Measurements from ENCODE around the gene RPP25. TPM values are rescaled to one million over a fixed set of nuclear protein-coding genes. Genes with fewer than 3 reads are reported as not detected.

Gene RPP25
- total RNA-seq, 2 donors from 2014 or later: 11.7 to 11.8 TPM

DNA sequence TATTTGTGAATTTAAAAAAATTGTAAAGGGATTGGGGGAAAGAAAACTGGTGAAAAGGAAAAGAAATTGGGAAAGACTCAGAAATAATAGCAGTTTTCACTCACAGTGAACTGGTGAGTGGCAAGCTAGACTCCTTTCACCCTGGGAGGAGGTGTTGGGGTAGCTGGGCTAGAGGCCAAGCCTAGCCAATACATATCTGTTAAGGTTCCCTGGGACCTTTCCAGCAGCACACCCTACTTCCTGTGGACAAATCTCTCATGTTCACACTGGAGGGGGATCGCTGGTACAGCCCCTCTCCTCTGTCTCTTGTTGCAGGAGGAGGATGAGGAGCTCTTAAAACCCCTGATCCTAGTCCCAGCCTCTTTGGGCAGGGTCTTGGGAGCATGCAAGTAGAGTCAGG lies 3.7 kb upstream of the RPP25 start:
- no peaks in the 10 kb centered on the region for H3K27me3 ChIP-seq (replicated peaks; ENCODE audit: insufficient read depth)
- H3K36me3 ChIP-seq: no peaks in the 10 kb centered on the region
- TF ChIP-seq, protein P1, sequence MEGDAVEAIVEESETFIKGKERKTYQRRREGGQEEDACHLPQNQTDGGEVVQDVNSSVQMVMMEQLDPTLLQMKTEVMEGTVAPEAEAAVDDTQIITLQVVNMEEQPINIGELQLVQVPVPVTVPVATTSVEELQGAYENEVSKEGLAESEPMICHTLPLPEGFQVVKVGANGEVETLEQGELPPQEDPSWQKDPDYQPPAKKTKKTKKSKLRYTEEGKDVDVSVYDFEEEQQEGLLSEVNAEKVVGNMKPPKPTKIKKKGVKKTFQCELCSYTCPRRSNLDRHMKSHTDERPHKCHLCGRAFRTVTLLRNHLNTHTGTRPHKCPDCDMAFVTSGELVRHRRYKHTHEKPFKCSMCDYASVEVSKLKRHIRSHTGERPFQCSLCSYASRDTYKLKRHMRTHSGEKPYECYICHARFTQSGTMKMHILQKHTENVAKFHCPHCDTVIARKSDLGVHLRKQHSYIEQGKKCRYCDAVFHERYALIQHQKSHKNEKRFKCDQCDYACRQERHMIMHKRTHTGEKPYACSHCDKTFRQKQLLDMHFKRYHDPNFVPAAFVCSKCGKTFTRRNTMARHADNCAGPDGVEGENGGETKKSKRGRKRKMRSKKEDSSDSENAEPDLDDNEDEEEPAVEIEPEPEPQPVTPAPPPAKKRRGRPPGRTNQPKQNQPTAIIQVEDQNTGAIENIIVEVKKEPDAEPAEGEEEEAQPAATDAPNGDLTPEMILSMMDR (IDR thresholded peaks at IDR 0.05): no peak
- ATAC-seq (ENCODE audit: insufficient number of reproducible peaks, low FRiP score, low read depth) (no peak), DNase-seq (ENCODE audit: low spot score) (no peak)
- H3K4me3 ChIP-seq: no peak overlapping the region
- H3K9me3 ChIP-seq: no peaks in the 10 kb centered on the region
- H3K4me1 ChIP-seq (ENCODE audit: control insufficient read depth in 1 of 2, low read depth in 2 of 2): peaks cover 16 to 36% of the 10 kb centered on the region in 2 donors
- H3K27ac ChIP-seq: no peak overlapping the region

DNA sequence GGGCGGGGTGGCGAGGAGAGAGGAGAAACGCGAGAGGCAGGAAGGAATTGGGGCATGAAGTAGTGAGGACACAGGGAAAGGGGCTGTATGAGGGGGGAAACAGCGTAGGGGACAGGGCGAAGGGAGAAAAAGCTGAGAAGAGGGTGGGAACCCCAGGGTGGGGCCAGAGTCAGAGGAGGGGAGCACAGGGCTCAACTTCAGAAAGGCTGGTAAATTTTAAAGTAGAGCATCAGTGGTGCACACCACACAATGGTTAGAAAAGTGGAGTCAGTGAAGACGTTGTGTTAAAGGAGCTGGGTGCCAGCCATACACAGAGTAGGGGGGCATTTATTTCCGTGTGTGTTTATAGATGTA lies 3.0 kb upstream of the RPP25 start:
- Histone ChIP-seq H3K27me3 (replicated peaks; ENCODE audit: insufficient read depth) (no peaks in the 10 kb centered on the region), H3K4me1 (ENCODE audit: control insufficient read depth in 1 of 2, low read depth in 2 of 2) (peaks cover 16 to 43% of the 10 kb centered on the region in 2 donors), H3K27ac (peak overlapping the region in 1 of 2 donors; percentile 87), H3K36me3 (no peaks in the 10 kb centered on the region), H3K4me3 (peak overlapping the region; percentile 74), H3K9me3 (no peaks in the 10 kb centered on the region)
- TF ChIP-seq, protein P1 (IDR thresholded peaks at IDR 0.05): no peak
- no peak for ATAC-seq (ENCODE audit: insufficient number of reproducible peaks, low FRiP score, low read depth)
- DNase-seq (ENCODE audit: low spot score): no peak

DNA sequence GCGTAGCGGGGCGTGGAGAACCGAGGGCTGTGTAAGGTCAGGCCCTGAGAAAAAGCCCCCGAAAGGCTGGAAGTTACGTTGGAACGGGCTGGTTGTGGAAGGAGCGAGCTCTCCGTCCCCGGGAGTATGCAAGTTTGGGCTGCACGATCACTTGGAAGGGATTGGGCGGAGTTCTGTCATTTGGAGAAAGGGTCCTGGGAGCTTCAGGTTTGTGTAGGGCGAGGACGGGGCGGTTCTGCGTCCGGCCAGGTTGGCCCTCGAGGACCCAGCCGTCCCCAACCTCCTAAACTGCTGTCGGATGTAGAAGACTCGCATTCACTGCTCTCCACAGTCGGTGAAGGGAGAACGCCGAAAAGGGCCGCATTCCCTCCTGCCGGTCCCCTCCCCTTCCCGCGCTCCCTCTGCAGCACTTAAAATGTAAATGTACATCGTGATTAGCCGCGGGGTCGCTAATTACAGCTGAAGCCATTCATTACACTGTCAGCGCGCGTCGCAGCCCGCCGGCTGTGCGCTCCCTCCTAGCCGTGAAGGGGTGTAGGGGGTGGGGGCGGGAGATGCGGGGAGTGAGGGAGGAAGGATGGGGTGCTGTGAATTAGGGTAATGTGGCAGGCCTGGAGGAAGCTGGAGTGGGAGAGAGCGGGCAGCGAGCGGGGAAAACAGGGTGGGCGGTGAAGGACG lies 2.5 kb upstream of the RPP25 start:
- peak overlapping the region; percentile 25 to 87 for H3K27ac ChIP-seq
- ATAC-seq (ENCODE audit: insufficient number of reproducible peaks, low FRiP score, low read depth) (no peak), DNase-seq (ENCODE audit: low spot score) (no peak)
- H3K9me3 ChIP-seq: no peaks in the 10 kb centered on the region
- H3K27me3 ChIP-seq (replicated peaks; ENCODE audit: insufficient read depth): no peaks in the 10 kb centered on the region
- TF ChIP-seq, protein P1 (IDR thresholded peaks at IDR 0.05): no peak
- peak overlapping the region; percentile 74 for H3K4me3 ChIP-seq
- H3K36me3 ChIP-seq: no peaks in the 10 kb centered on the region
- peaks cover 16 to 48% of the 10 kb centered on the region in 2 donors for H3K4me1 ChIP-seq (ENCODE audit: control insufficient read depth in 1 of 2, low read depth in 2 of 2)

DNA sequence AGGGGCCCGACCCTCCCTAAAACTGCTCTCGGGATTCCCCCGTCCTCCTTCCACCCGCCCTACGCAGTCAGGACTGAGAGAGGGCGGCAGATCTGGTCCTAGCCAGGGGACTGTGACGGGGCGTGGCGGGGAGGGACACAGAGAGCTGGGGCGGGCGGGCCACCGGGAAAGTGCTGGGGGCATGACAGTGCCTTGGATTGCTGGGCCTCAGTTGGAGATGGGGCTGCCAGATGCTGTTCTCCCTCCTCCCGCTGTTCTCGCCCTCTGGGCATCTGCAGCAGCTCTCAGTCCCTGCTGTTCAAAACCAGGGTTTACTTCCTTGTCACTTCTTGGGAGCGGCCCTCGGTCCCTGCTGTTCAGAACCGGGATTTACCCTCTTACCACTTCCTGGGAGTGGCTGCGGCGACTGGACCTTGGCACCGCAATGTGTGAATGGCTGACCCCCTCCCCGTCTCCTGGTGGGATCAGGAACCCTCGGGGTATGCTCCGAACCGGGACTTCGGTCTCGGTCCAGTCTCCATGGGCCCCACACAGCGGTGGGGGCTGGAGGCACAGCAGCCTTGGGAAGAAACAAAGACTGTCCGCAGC lies 1.8 kb upstream of the RPP25 start:
- no peaks in the 10 kb centered on the region for H3K27me3 ChIP-seq (replicated peaks; ENCODE audit: insufficient read depth)
- peak overlapping the region; percentile 74 for H3K4me3 ChIP-seq
- no peaks in the 10 kb centered on the region for H3K36me3 ChIP-seq
- TF ChIP-seq, protein P1 (IDR thresholded peaks at IDR 0.05): peak; percentile 57
- H3K4me1 ChIP-seq (ENCODE audit: control insufficient read depth in 1 of 2, low read depth in 2 of 2): peaks cover 16 to 50% of the 10 kb centered on the region in 2 donors
- H3K27ac ChIP-seq: peak overlapping the region; percentile 38 to 87
- no peak for ATAC-seq (ENCODE audit: insufficient number of reproducible peaks, low FRiP score, low read depth)
- no peaks in the 10 kb centered on the region for H3K9me3 ChIP-seq
- DNase-seq (ENCODE audit: low spot score): peak; percentile 32

DNA sequence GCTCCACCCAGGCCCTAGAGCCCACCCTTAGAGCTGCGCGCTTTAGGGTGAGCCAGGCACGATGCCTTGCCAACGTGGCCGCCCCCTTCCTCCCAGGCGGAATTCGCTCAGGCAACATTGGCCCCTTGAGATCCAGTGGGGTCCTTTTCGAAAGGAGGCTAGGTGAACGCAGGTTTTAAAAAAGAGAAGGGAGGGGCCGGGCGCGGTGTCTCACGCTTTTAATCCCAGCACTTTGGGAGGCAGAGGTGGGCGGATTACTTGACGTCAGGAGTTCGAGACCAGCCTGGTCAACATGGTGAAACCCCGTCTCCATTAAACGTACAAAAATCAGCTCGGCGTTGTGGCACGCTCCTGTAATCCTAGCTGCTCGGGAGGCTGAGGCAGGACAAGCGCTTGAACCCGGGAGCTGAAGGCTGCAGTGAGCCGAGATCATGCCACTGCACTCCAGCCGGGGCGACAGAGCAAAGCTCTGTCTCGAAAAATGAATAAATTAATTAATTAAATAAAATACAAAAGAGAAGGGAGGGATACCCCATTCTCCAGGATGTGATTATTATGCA lies 984 bp upstream of the RPP25 start:
- ATAC-seq (ENCODE audit: insufficient number of reproducible peaks, low FRiP score, low read depth) (peak; percentile 14), DNase-seq (ENCODE audit: low spot score) (no peak)
- Histone ChIP-seq H3K4me3 (peak overlapping the region; percentile 74), H3K27me3 (replicated peaks; ENCODE audit: insufficient read depth) (no peaks in the 10 kb centered on the region), H3K36me3 (no peaks in the 10 kb centered on the region), H3K9me3 (no peaks in the 10 kb centered on the region), H3K4me1 (ENCODE audit: control insufficient read depth in 1 of 2, low read depth in 2 of 2) (peaks cover 16 to 50% of the 10 kb centered on the region in 2 donors), H3K27ac (peak overlapping the region; percentile 87 to 89)
- TF ChIP-seq, protein P1 (IDR thresholded peaks at IDR 0.05): no peak

All from thoracic aorta (tissue), 2 donors.